DND-41 (cell line): ENCODE data around the gene LEFTY2.

Experiments
- CTCF ChIP-seq: IDR thresholded peaks from 2 replicates; pipeline ENCODE4 v1.5.1; 2012; ENCODE audit warnings: borderline replicate concordance, low read length, moderate library complexity, mild to moderate bottlenecking; ENCODE audit not compliant: poor library complexity, severe bottlenecking; ENCODE audit errors: extremely low read depth
- EZH2 ChIP-seq: IDR thresholded peaks from 3 replicates; pipeline ENCODE4 v1.6.1; 2012; ENCODE audit warnings: borderline replicate concordance, low read depth, mild to moderate bottlenecking, moderate library complexity, low read length, inconsistent platforms; ENCODE audit not compliant: severe bottlenecking

- TF ChIP-seq CTCF (peak; percentile 40), EZH2 (no peak)
Measured at GRCh38 chr1:225911191-225912130, 29.6 kb downstream of the LEFTY2 start.
